NCI-H2081 treated with DMSO at 0.1 percent for 48 hours (cell line): Measurements from ENCODE around the gene RAP1GAP2.

Source experiments
- DNase-seq: peaks from one replicate; lab custom pipeline; 2025; lab: John Stamatoyannopoulos, UW

Gene RAP1GAP2

GRCh38 chr17:2947996-2948550 lies 151.8 kb downstream of the RAP1GAP2 start:
- no peak for DNase-seq

- DNase-seq = no peak
Measured at GRCh38 chr17:2948721-2949468, 152.7 kb downstream of the RAP1GAP2 start.

GRCh38 chr17:2949469-2950044 lies 153.3 kb downstream of the RAP1GAP2 start:
- DNase-seq = no peak

- DNase-seq = no peak
Measured at GRCh38 chr17:2950846-2951245, 154.6 kb downstream of the RAP1GAP2 start.

GRCh38 chr17:2952174-2952845 lies 156.1 kb downstream of the RAP1GAP2 start:
- DNase-seq = no peak

- no peak for DNase-seq
Measured at GRCh38 chr17:2954898-2955445, 158.7 kb downstream of the RAP1GAP2 start.

GRCh38 chr17:2955931-2956582 lies 159.8 kb downstream of the RAP1GAP2 start:
- DNase-seq = no peak

- no peak for DNase-seq
Measured at GRCh38 chr17:2957631-2958286, 161.5 kb downstream of the RAP1GAP2 start.

GRCh38 chr17:2958706-2959222 lies 162.5 kb downstream of the RAP1GAP2 start:
- no peak for DNase-seq

- no peak for DNase-seq
Measured at GRCh38 chr17:2959371-2960130, 163.3 kb downstream of the RAP1GAP2 start.

- DNase-seq = no peak
Measured at GRCh38 chr17:2961446-2961845, 165.2 kb downstream of the RAP1GAP2 start.

GRCh38 chr17:2962236-2962635 lies 166.0 kb downstream of the RAP1GAP2 start:
- DNase-seq = no peak

GRCh38 chr17:2962729-2963128 lies 166.5 kb downstream of the RAP1GAP2 start:
- no peak for DNase-seq

- DNase-seq = no peak
Measured at GRCh38 chr17:2963332-2964027, 167.2 kb downstream of the RAP1GAP2 start.

- DNase-seq = no peak
Measured at GRCh38 chr17:2964028-2964356, 167.8 kb downstream of the RAP1GAP2 start.

GRCh38 chr17:2964370-2964769 lies 168.1 kb downstream of the RAP1GAP2 start:
- DNase-seq = no peak

- DNase-seq = no peak
Measured at GRCh38 chr17:2964831-2965230, 168.6 kb downstream of the RAP1GAP2 start.

GRCh38 chr17:2965621-2966595 lies 169.7 kb downstream of the RAP1GAP2 start:
- DNase-seq = no peak

- no peak for DNase-seq
Measured at GRCh38 chr17:2967515-2967914, 171.3 kb downstream of the RAP1GAP2 start.
